Prostate gland (tissue), 2 donors: ENCODE data around the gene OSBPL6. TPM values are rescaled to one million over a fixed set of nuclear protein-coding genes. Genes with fewer than 3 reads are reported as not detected.

Experiments used
- DNase-seq: peaks from one replicate; pipeline ENCODE4 v3.0.0-alpha.2; 2019; ENCODE audit warnings: low spot score
- H3K27ac ChIP-seq, 2 donors: fragments of 200-600 bp; sonication (generic); 2 replicates each; pipeline ENCODE4 v1.5.1; 2017 to 2019
- H3K27me3 ChIP-seq: fragments of 200-600 bp; sonication (generic); replicated peaks from 2 replicates; pipeline ENCODE4 v1.5.1; 2019; ENCODE audit not compliant: insufficient read depth
- H3K36me3 ChIP-seq, 2 donors: fragments of 200-600 bp; sonication (generic); 1 replicate in 1 of 2; 2 replicates in 1 of 2; pipeline versions ENCODE4 v1.5.1 to v1.8.1; 2017 to 2019
- H3K4me1 ChIP-seq: fragments of 200-600 bp; sonication (generic); replicated peaks from 2 replicates; pipeline ENCODE4 v1.5.1; 2019
- H3K4me3 ChIP-seq, 2 donors: fragments of 200-600 bp; sonication (generic); 2 replicates each; pipeline ENCODE4 v1.5.1; 2017 to 2019
- H3K9me3 ChIP-seq: fragments of 200-600 bp; sonication (generic); 2 replicates; pipeline ENCODE4 v1.5.1; 2017
- CTCF ChIP-seq, 4 experiments: fragments of 200-600 bp in 2 of 4; fragments of 450-650 bp in 2 of 4; sonication (generic) in 2 of 4; IDR thresholded peaks; 1 replicate in 3 of 4; 2 replicates in 1 of 4; pipeline ENCODE4 v1.5.1; 2016 to 2019; ENCODE audit warnings: antibody characterized with exemption in 4 of 4, mild to moderate bottlenecking in 2 of 4, moderate library complexity in 2 of 4
- POLR2A ChIP-seq: fragments of 450-650 bp; IDR thresholded peaks from one replicate; pipeline ENCODE4 v1.6.1; 2016; ENCODE audit warnings: antibody characterized with exemption, mild to moderate bottlenecking
- POLR2AphosphoS5 ChIP-seq: sonication (generic); formaldehyde crosslinking; IDR thresholded peaks from one replicate; pipeline ENCODE4 v1.6.1; 2017; ENCODE audit warnings: antibody characterized with exemption
- WGBS: methylation state at CpG from one replicate; pipeline ENCODE4 v1.1.5; 2018; 5-methylcytosine and 5-hydroxymethylcytosine counted together
- intact Hi-C: fragments of 100-400 bp; cut with DNase I; formaldehyde crosslinking; loops from one replicate; pipeline ENCODE4 v1.14.2; 2022
- total RNA-seq, 2 donors: library from RNA; depleted of rRNA; stranded (reverse); fragments of >200 nt; gene quantifications; one replicate each; pipeline ENCODE4 v1.1.0, GENCODE V29; 2016

OSBPL6 gene
- total RNA-seq, 2 donors from 2014 or later: 2.4 to 10.8 TPM

GRCh38 chr2:178413472-178414265 is 219.4 kb downstream of the OSBPL6 start:
- peak; percentile 52 for DNase-seq
- Histone ChIP-seq H3K27ac (peak overlapping the region; percentile 90), H3K4me3 (peak overlapping the region; percentile 45 to 50), H3K9me3 (no peaks in the 10 kb centered on the region), H3K36me3 (no peaks in the 10 kb centered on the region), H3K4me1 (peaks cover 2% of the 10 kb centered on the region), H3K27me3 (no peaks in the 10 kb centered on the region)
- under 1% methylated on average over 45 of the region's 45 CpGs for WGBS
- intact Hi-C loops: loop anchor here (5.0 to 10.0 kb wide), 2 partner anchors 219 to 301 kb away; partner anchors contain the start of genes OSBPL6 and RBM45
- TF ChIP-seq POLR2AphosphoS5 (peak; percentile 35), POLR2A (no peak), CTCF (IDR thresholded peaks at IDR 0.05) (peak in 1 of 4 experiments; percentile 20)

GRCh38 chr2:178414266-178415247 is 220.2 kb downstream of the OSBPL6 start:
- no peaks in the 10 kb centered on the region for H3K27me3 ChIP-seq
- intact Hi-C loops: loop anchor here (5.0 to 10.0 kb wide), 3 partner anchors 220 to 302 kb away; partner anchors contain the start of genes OSBPL6 and RBM45
- 15% methylated on average over 21 of the region's 21 CpGs for WGBS
- DNase-seq: peak; percentile 92
- H3K27ac ChIP-seq: peak overlapping the region; percentile 90
- H3K4me3 ChIP-seq: peak overlapping the region; percentile 45 to 50
- no peaks in the 10 kb centered on the region for H3K9me3 ChIP-seq
- TF ChIP-seq POLR2AphosphoS5: peak; percentile 73
- TF ChIP-seq CTCF (IDR thresholded peaks at IDR 0.05): peak; percentile 58 to 89 (median 86)
- no peak for TF ChIP-seq POLR2A
- peaks cover 2% of the 10 kb centered on the region for H3K4me1 ChIP-seq
- H3K36me3 ChIP-seq: no peaks in the 10 kb centered on the region

- peaks cover 2% of the 10 kb centered on the region for H3K4me1 ChIP-seq
- no peaks in the 10 kb centered on the region for H3K36me3 ChIP-seq
- DNase-seq: no peak
- intact Hi-C loops: loop anchor here (5.0 to 10.0 kb wide), 2 partner anchors 221 to 284 kb away; partner anchors contain the start of gene OSBPL6
- no peaks in the 10 kb centered on the region for H3K27me3 ChIP-seq
- no peaks in the 10 kb centered on the region for H3K9me3 ChIP-seq
- no peak overlapping the region for H3K4me3 ChIP-seq
- TF ChIP-seq CTCF (IDR thresholded peaks at IDR 0.05) (no peak), POLR2AphosphoS5 (no peak), POLR2A (no peak)
- H3K27ac ChIP-seq: no peak overlapping the region
Measured at GRCh38 chr2:178415979-178416378, 221.7 kb downstream of the OSBPL6 start.

- Histone ChIP-seq H3K27ac (no peak overlapping the region), H3K9me3 (no peaks in the 10 kb centered on the region), H3K4me3 (no peak overlapping the region), H3K36me3 (no peaks in the 10 kb centered on the region), H3K4me1 (peaks cover 2% of the 10 kb centered on the region), H3K27me3 (no peaks in the 10 kb centered on the region)
- no peak for TF ChIP-seq POLR2A
- no peak for TF ChIP-seq CTCF (IDR thresholded peaks at IDR 0.05)
- TF ChIP-seq POLR2AphosphoS5: no peak
- intact Hi-C loops: loop anchor here (5.0 to 10.0 kb wide), 2 partner anchors 223 to 286 kb away; partner anchors contain the start of gene OSBPL6
- WGBS: 96% methylated on average over 3 of the region's 3 CpGs
- no peak for DNase-seq
Measured at GRCh38 chr2:178417916-178418315, 223.6 kb downstream of the OSBPL6 start.
